GM12878 (cell line): Measurements from ENCODE around the gene DYNLT2B. TPM values are rescaled to one million over a fixed set of nuclear protein-coding genes. Genes with fewer than 3 reads are reported as not detected.
A peak's percentile ranks its signal among the peaks of the same experiment; 100 is the strongest.

Experiments
- ATAC-seq: fragments of 200-7000 bp; cut with Tn5 transposase; 3 replicates; pipeline ENCODE4 v1.9.1; 2020; ENCODE audit warnings: mild to moderate bottlenecking, moderate library complexity
- BruUV-seq: library from RNA; stranded (reverse); fragments of 400-500 nt; replicated peaks from 2 replicates; lab custom pipeline; 2021; lab: Mats Ljungman, UMichigan
- CTCF ChIA-PET: fragments of 300-600 bp; sonication (Branson Sonifier 250); formaldehyde crosslinking; extraction: SDS; loops from one replicate; lab custom pipeline; 2021; ENCODE audit warnings: inconsistent platforms; lab: Yijun Ruan, JAX
- POLR2A ChIA-PET: fragments of 350-600 bp; formaldehyde crosslinking; extraction: SDS; loops from one replicate; lab custom pipeline; 2021; ENCODE audit warnings: inconsistent platforms; lab: Charles Lee
- RAD21 ChIA-PET: fragments of 300-600 bp; sonication (Branson Sonifier 250); formaldehyde crosslinking; loops from one replicate; lab custom pipeline; 2023; ENCODE audit warnings: antibody characterized with exemption; ENCODE audit not compliant: unreplicated experiment; lab: Charles Lee
- SMC1A ChIA-PET: fragments of 300-600 bp; sonication (Branson Sonifier 250); formaldehyde crosslinking; loops from one replicate; lab custom pipeline; 2023; ENCODE audit not compliant: unreplicated experiment, uncharacterized antibody; lab: Charles Lee
- DNase-seq: peaks from one replicate; pipeline ENCODE4 v3.0.0-alpha.2; 2011; ENCODE audit warnings: low read depth, low spot score
- FAIRE-seq: peaks from 3 replicates; lab custom pipeline; 2011; peaks lifted over from hg19 to GRCh38; lab: Jason Lieb, UNC
- H2AFZ ChIP-seq: 2 replicates; pipeline ENCODE4 v1.6.0; 2011; ENCODE audit warnings: low read depth, low read length, control low read depth; ENCODE audit not compliant: control insufficient read depth
- H3K27ac ChIP-seq: 2 replicates; pipeline ENCODE4 v1.5.1; 2011; ENCODE audit warnings: control low read depth; ENCODE audit not compliant: control insufficient read depth, insufficient read depth
- H3K27me3 ChIP-seq, 2 experiments: replicated peaks in 1 of 2; 2 replicates each; pipeline versions ENCODE4 v1.6.0 to v1.6.1; 2011; ENCODE audit warnings: low read length in 1 of 2; ENCODE audit not compliant: control insufficient read depth in 2 of 2, insufficient read depth in 2 of 2
- H3K36me3 ChIP-seq, 2 experiments: 2 replicates each; pipeline ENCODE4 v1.5.1; 2011; ENCODE audit warnings: low read length in 1 of 2; ENCODE audit not compliant: control insufficient read depth in 2 of 2, insufficient read depth in 2 of 2
- H3K4me1 ChIP-seq: 2 replicates; pipeline ENCODE4 v1.6.1; 2011; ENCODE audit warnings: mild to moderate bottlenecking, low read length, moderate library complexity, mixed read lengths; ENCODE audit not compliant: control insufficient read depth, insufficient read depth
- H3K4me2 ChIP-seq: 2 replicates; pipeline ENCODE4 v1.6.0; 2011; ENCODE audit warnings: control low read depth; ENCODE audit not compliant: control insufficient read depth, insufficient read depth
- H3K4me3 ChIP-seq: fragments of 200-600 bp; sonication (generic); 2 replicates; pipeline ENCODE4 v1.5.1; 2016
- H3K79me2 ChIP-seq: 2 replicates; pipeline ENCODE4 v1.6.0; 2011; ENCODE audit warnings: low read length; ENCODE audit not compliant: control insufficient read depth, insufficient read depth
- H3K9ac ChIP-seq: 2 replicates; pipeline ENCODE4 v1.8.0; 2011; ENCODE audit warnings: low read length, control low read depth, mixed read lengths; ENCODE audit not compliant: control insufficient read depth, insufficient read depth
- H3K9me3 ChIP-seq: replicated peaks from 3 replicates; pipeline ENCODE4 v1.5.1; 2011; ENCODE audit warnings: mild to moderate bottlenecking, low read length; ENCODE audit not compliant: control insufficient read depth, insufficient read depth
- H4K20me1 ChIP-seq: 2 replicates; pipeline ENCODE4 v1.6.0; 2011; ENCODE audit not compliant: control insufficient read depth, insufficient read depth
- BCL11A ChIP-seq: IDR thresholded peaks from 2 replicates; pipeline ENCODE4 v1.6.1; 2011; ENCODE audit warnings: low read depth, low read length
- CREB1 ChIP-seq: IDR thresholded peaks from 2 replicates; pipeline ENCODE4 v1.6.1; 2012; ENCODE audit warnings: low read depth, mild to moderate bottlenecking, inconsistent platforms
- NFIC ChIP-seq: IDR thresholded peaks from 2 replicates; pipeline ENCODE4 v1.6.1; 2012; ENCODE audit warnings: low read depth, mild to moderate bottlenecking, inconsistent platforms, low read length, moderate library complexity
- POU2F2 ChIP-seq: IDR thresholded peaks from 3 replicates; pipeline ENCODE4 v1.6.1; 2011; ENCODE audit warnings: low read depth, mild to moderate bottlenecking, low read length, borderline replicate concordance
- SIN3A ChIP-seq: IDR thresholded peaks from 2 replicates; pipeline ENCODE4 v1.6.1; 2012; ENCODE audit warnings: low read depth, low read length, improper control_type of control experiment
- SMAD1 ChIP-seq: fragments of 450-650 bp; IDR thresholded peaks from 2 replicates; pipeline ENCODE4 v1.6.1; 2018; ENCODE audit warnings: mild to moderate bottlenecking, low read depth; ENCODE audit not compliant: partially characterized antibody
- SREBF2 ChIP-seq: IDR thresholded peaks from 2 replicates; pipeline ENCODE4 v1.6.1; 2012; ENCODE audit warnings: mild to moderate bottlenecking, low read length
- ZNF24 ChIP-seq: fragments of 450-650 bp; IDR thresholded peaks from 2 replicates; pipeline ENCODE4 v1.6.1; 2017; ENCODE audit warnings: antibody characterized with exemption, mild to moderate bottlenecking
- WGBS: methylation state at CpG from one replicate; pipeline ENCODE4 v1.1.6; 2016; ENCODE audit warnings: low lambda C conversion rate; ENCODE audit not compliant: insufficient replicate concordance, insufficient coverage; ENCODE audit errors: missing lambda C conversion rate; 5-methylcytosine and 5-hydroxymethylcytosine counted together
- in situ Hi-C: fragments of 300-500 bp; cut with MboI; formaldehyde crosslinking; loops from 9 replicates; pipeline ENCODE4 v1.14.3; 2018; ENCODE audit warnings: mixed read lengths
- intact Hi-C: fragments of 100-400 bp; cut with micrococcal nuclease; formaldehyde crosslinking; loops from one replicate; pipeline ENCODE4 v1.14.2; 2022; ENCODE audit not compliant: unreplicated experiment
- polyA plus RNA-seq, 11 experiments: library from polyadenylated mRNA; depleted of rRNA in 4 of 11; unstranded in 6 of 11; stranded (reverse) in 5 of 11; fragments of >200 nt; fragmentation: Nextera tagmentation in 4 of 11; fragmentation: Illumina TruSeq in 1 of 11; extraction: Ambion mirVana in 4 of 11; extraction: Trizol in 1 of 11; gene quantifications; 1 replicate in 1 of 11; 2 replicates in 10 of 11; pipeline versions ENCODE4 v1.2.1 to v1.2.3, GENCODE V29; 2011 to 2016; ENCODE audit warnings: inconsistent platforms in 2 of 11, missing spikeins in 2 of 11, low read depth in 1 of 11
- total RNA-seq, 4 experiments: library from RNA; depleted of rRNA in 3 of 4; stranded (reverse); fragments of >200 nt in 3 of 4; fragmentation: Illumina TruSeq in 1 of 4; extraction: Trizol in 1 of 4; gene quantifications; 2 replicates each; pipeline versions ENCODE4 v1.2.1 to v1.2.3, GENCODE V29; 2013 to 2021
- TF ChIP-seq, protein P1 (sequence below): fragments of 450-650 bp; formaldehyde crosslinking; IDR thresholded peaks from 2 replicates; pipeline ENCODE4 v1.4.0; 2020; ENCODE audit warnings: mild to moderate bottlenecking, moderate library complexity
- TF ChIP-seq, protein P2 (sequence below): IDR thresholded peaks from 2 replicates; pipeline ENCODE4 v1.6.1; 2011; ENCODE audit warnings: low read depth, low read length, improper control_type of control experiment, borderline replicate concordance
- TF ChIP-seq, protein P3 (sequence below): fragments of 450-650 bp; formaldehyde crosslinking; IDR thresholded peaks from 2 replicates; pipeline ENCODE4 v1.4.0; 2022; ENCODE audit warnings: mild to moderate bottlenecking, moderate library complexity

The DYNLT2B gene
- total and polyA plus RNA-seq, 10 of the 15 experiments (the other 5 are each of a cell fraction or from before 2014, with no cell fraction given) = 8.6 to 89.7 (median 21.9) TPM

DNA sequence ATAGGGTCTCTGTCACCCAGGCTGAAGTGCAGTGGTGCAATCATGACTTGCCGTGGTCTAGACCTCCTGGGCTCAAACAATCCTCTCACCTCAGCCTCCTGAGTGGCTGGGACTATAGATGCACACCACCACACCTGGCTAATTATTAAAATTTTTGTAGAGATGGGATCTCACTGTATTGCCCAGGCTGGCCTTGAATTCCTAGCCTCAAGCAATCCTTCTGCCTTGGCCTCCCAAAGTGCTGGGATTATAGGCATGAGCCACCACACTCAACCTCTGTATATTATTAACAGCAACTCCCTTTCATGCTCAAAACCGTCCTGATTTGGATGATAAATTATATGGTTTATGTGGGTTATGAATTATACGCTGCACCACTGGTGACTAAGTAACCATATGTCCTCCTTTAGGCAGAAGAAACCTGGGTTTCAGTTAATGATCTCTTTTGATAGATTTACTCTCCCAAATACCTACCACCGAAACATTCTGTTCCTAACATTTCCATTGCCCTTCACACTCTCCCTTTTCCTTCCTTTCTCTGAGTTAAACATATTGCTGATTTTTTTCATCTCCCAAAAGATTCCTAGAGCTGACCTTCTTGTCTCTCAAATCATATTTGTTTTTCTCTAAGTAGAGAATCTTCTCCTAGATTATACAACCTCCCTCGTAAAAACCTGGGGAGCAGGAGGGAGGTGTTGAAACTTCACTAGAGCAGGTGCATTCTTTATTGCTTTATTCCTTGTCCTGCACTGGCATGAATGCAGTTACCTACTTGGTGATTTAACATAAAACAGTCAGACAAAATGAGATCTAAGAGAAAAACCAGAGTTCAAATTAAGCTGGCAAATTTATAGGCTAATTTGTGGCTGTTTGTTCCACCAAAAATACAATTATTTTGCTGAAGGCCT, 63.4 kb downstream of the DYNLT2B start:
- ATAC-seq = no peak
- in situ Hi-C loops = loop anchor here (5.0 kb wide), 1 partner anchor 268 kb away; no protein-coding TSS in a partner anchor
- TF ChIP-seq SMAD1 = no peak
- TF ChIP-seq, protein P1, sequence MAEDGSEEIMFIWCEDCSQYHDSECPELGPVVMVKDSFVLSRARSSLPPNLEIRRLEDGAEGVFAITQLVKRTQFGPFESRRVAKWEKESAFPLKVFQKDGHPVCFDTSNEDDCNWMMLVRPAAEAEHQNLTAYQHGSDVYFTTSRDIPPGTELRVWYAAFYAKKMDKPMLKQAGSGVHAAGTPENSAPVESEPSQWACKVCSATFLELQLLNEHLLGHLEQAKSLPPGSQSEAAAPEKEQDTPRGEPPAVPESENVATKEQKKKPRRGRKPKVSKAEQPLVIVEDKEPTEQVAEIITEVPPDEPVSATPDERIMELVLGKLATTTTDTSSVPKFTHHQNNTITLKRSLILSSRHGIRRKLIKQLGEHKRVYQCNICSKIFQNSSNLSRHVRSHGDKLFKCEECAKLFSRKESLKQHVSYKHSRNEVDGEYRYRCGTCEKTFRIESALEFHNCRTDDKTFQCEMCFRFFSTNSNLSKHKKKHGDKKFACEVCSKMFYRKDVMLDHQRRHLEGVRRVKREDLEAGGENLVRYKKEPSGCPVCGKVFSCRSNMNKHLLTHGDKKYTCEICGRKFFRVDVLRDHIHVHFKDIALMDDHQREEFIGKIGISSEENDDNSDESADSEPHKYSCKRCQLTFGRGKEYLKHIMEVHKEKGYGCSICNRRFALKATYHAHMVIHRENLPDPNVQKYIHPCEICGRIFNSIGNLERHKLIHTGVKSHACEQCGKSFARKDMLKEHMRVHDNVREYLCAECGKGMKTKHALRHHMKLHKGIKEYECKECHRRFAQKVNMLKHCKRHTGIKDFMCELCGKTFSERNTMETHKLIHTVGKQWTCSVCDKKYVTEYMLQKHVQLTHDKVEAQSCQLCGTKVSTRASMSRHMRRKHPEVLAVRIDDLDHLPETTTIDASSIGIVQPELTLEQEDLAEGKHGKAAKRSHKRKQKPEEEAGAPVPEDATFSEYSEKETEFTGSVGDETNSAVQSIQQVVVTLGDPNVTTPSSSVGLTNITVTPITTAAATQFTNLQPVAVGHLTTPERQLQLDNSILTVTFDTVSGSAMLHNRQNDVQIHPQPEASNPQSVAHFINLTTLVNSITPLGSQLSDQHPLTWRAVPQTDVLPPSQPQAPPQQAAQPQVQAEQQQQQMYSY (CRISPR knock-in tag) = no peak
- TF ChIP-seq NFIC = no peak
- TF ChIP-seq SREBF2 = no peak
- TF ChIP-seq, protein P2, sequence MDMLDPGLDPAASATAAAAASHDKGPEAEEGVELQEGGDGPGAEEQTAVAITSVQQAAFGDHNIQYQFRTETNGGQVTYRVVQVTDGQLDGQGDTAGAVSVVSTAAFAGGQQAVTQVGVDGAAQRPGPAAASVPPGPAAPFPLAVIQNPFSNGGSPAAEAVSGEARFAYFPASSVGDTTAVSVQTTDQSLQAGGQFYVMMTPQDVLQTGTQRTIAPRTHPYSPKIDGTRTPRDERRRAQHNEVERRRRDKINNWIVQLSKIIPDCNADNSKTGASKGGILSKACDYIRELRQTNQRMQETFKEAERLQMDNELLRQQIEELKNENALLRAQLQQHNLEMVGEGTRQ = no peak
- TF ChIP-seq BCL11A = no peak
- no peak for TF ChIP-seq SIN3A
- no peak for TF ChIP-seq CREB1
- TF ChIP-seq, protein P3, sequence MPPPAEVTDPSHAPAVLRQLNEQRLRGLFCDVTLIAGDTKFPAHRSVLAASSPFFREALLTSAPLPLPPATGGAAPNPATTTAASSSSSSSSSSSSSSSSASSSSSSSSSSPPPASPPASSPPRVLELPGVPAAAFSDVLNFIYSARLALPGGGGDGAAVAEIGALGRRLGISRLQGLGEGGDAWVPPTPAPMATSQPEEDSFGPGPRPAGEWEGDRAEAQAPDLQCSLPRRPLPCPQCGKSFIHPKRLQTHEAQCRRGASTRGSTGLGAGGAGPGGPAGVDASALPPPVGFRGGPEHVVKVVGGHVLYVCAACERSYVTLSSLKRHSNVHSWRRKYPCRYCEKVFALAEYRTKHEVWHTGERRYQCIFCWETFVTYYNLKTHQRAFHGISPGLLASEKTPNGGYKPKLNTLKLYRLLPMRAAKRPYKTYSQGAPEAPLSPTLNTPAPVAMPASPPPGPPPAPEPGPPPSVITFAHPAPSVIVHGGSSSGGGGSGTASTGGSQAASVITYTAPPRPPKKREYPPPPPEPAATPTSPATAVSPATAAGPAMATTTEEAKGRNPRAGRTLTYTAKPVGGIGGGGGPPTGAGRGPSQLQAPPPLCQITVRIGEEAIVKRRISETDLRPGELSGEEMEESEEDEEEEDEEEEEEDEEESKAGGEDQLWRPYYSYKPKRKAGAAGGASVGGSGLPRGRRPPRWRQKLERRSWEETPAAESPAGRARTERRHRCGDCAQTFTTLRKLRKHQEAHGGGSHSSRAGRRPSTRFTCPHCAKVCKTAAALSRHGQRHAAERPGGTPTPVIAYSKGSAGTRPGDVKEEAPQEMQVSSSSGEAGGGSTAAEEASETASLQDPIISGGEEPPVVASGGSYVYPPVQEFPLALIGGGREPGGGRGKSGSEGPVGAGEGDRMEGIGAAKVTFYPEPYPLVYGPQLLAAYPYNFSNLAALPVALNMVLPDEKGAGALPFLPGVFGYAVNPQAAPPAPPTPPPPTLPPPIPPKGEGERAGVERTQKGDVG (CRISPR knock-in tag) = no peak
- no peak for TF ChIP-seq POU2F2
- TF ChIP-seq ZNF24 = no peak

More for the DNA sequence above, 63.4 kb downstream of the DYNLT2B start:
- no peak overlapping the region for H3K9ac ChIP-seq
- ChIA-PET POLR2A (interaction anchor here (0.5 to 1.1 kb wide), 2 partner anchors 27 to 247 kb away, joined by 3 to 8 read pairs; no protein-coding TSS in a partner anchor), SMC1A (interaction anchor here (0.6 to 1.8 kb wide), 15 partner anchors 19 to 386 kb away, joined by 3 to 9 read pairs (median 3); no protein-coding TSS in a partner anchor), RAD21 (interaction anchor here (1.3 to 3.1 kb wide), 3 partner anchors 263 to 269 kb away, joined by 9 to 17 read pairs (median 15); no protein-coding TSS in a partner anchor), CTCF (interaction anchor here (0.7 to 3.0 kb wide), 16 partner anchors 11 to 268 kb away, joined by 3 to 48 read pairs (median 3); no protein-coding TSS in a partner anchor)
- peaks cover 2% of the 10 kb centered on the region; the same call in 1 of the 3 replicates for H3K9me3 ChIP-seq
- H2AFZ ChIP-seq = no peak overlapping the region
- intact Hi-C loops = loop anchor here (5.0 to 10.0 kb wide), 2 partner anchors 110 to 188 kb away; no protein-coding TSS in a partner anchor
- H3K27ac ChIP-seq = no peak overlapping the region
- 70% methylated on average over 5 of the region's 5 CpGs for WGBS
- H3K27me3 ChIP-seq = no peaks in the 10 kb centered on the region
- TSS peak; percentile 38 for BruUV-seq
- DNase-seq (no peak), FAIRE-seq (no peak)
- H3K36me3 ChIP-seq = peaks cover 1 to 12% of the 10 kb centered on the region in 2 experiments; a peak in 3 of 4 replicates
- no peaks in the 10 kb centered on the region for H3K4me1 ChIP-seq
- H3K79me2 ChIP-seq = peaks cover 2% of the 10 kb centered on the region
- no peak overlapping the region for H3K4me3 ChIP-seq
- H3K4me2 ChIP-seq = no peak overlapping the region
- peaks cover 4% of the 10 kb centered on the region; the same call in 1 of the 2 replicates for H4K20me1 ChIP-seq
